Gastrocnemius medialis (tissue), 4 donors: Measurements from ENCODE around the gene SLC8B1.

ENCODE experiments used
- CTCF ChIP-seq, 5 experiments: fragments of 450-650 bp in 3 of 5; fragments of 200-600 bp in 2 of 5; sonication (generic) in 2 of 5; IDR thresholded peaks in 4 of 5; conservative IDR thresholded peaks in 1 of 5; 1 replicate in 4 of 5; 2 replicates in 1 of 5; pipeline ENCODE4 v1.5.1; 2016 to 2019; ENCODE audit warnings: antibody characterized with exemption in 5 of 5, mild to moderate bottlenecking in 3 of 5, moderate library complexity in 3 of 5
- POLR2A ChIP-seq, 2 donors: fragments of 450-650 bp; IDR thresholded peaks; one replicate each; pipeline ENCODE4 v1.6.1; 2017; ENCODE audit warnings: antibody characterized with exemption in 2 of 2, mild to moderate bottlenecking in 2 of 2, moderate library complexity in 2 of 2

GRCh38 chr12:113322343-113322742 lies 12.6 kb downstream of the SLC8B1 start:
- no peak for TF ChIP-seq CTCF (IDR thresholded peaks at IDR 0.05 in 4 of 5, conservative IDR thresholded peaks at IDR 0.05 in 1 of 5)
- TF ChIP-seq POLR2A (IDR thresholded peaks at IDR 0.05) = no peak
